ENCODE measurements around the gene PARD3.
"Not testable (repeated sequence)": the region's sequence is repeated elsewhere in the genome, so short reads cannot be mapped to it uniquely, and the experiment has no call there.

The PARD3 gene

DNA sequence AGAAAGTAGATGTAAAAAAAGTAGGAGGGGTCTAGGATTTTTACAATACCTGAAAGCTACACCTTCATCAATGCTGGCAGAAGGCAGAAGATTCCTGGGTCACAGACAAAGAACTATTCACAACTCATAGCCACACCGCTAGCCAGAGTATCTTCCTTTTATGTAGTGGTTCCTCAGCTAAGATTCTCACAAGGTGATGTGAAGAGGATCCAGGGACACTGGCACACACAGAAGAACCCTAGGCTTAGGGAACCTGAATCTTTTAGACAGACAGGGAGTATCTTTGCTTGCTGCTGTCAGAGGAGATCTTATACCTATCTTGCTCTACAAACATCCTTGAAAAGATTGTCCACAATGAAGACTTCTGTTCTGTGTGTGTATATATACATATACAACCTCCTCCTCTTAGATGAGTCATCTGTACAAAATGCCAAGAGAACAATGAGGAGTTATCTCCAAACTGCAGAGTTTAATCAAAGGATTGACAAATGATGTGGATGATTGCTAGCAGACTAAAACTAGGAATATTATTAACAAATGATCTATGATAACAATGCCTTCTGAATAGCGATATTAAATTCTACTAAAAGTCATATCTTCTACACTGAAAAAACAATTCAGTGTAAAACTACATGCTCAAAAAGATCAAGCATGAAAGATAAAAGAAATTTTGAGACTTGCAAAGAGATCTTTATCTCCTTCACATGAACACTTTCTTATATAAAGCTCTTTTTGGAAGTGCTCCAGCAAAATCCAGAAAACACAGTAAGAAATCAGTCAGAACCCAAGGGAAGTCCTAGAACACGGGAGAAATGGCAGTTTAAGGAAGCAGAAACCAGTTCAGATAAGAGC lies 409.3 kb downstream of the PARD3 start:
- DNase-seq = no peak

DNA sequence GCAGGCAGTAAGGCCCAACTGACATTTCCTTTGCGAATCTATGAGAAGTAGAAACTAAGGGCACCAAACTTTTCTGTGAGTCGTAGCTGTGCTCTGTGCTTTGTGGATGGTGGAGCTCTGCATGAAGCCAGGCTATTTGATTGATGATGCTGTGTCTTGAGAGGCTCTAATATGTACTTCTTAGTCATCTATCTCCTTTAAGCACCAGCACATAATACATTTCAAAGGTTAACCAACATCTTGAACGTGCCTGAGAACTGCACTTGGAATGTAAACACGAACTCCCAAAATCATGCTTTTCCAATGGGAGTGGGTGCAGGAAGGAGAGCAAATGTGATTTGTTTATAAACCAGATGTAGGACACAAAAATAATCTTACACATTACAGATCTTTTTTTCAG lies 411.6 kb downstream of the PARD3 start:
- no peak for DNase-seq

DNA sequence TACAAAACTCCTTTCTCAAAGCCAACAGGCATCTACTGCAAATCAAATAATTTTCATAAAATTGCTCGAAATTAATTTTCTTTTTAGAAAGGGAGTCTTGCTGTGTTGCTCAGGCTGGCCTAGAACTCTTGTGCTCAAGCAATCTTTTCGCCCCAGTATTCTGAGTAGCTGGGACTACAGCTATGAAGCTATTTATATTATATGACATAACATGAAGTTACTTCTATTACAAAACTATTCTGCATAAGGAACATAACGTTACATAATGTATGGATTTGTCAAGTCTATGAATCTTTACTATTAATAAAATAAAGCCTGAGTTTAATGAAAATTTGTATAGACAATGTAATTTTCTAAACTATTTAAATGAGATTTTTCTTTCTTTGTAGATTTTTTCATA lies 415.0 kb downstream of the PARD3 start:
- DNase-seq = no peak

DNA sequence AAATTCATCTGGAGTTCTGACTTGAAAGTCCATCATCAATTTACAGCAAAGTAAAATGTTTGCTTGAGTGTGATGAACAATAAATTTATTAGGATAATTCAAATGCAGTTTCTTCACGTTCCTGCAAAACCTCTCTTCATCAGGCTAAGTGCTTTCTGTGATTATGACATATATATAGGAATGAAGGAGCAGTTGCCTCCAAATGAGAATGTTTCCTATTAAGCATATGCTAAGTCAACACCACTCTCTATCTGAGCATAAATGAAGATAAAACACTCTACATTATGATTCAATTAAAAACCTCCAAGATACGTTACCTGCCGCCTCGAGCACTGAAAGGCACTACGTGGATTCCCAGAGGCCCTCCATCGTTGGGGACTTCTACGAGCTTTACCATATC lies 416.1 kb downstream of the PARD3 start:
- no peak for DNase-seq

DNA sequence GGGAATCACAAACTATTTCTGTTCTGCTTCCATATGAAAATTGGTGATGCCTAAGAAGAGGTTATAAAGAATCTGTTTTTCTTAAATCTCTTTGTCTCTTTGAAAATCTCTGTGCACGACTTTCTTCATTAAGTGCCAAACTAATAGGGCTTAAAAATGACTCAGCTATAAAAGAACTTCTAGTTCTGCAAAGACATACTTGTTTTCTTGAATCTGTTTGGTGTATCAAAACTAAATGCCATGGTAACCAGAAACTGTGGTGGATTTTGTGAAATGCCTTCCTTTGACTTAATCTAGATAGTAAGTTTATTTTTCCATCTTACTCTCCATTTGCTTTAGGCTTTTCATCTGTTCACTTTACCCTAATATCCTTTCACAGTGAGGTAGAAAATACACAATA lies 417.8 kb downstream of the PARD3 start:
- no peak for DNase-seq

DNA sequence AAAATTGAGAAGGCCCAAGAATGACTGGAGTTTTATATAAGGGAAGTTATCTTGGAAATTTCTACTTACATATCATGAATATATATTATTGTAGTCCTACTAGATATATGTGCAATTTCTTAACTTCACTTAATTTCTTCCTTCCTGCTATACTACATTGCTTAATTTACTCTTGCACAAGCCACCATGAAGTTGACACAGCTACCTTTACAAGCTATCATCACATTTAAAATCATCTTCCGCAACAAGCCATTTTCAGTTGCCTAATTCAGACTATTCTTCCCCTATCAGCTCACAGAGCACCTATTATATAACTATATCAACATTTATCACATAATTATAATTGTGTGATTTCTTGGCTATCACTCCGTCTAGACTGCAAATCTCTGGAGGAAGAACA lies 418.4 kb downstream of the PARD3 start:
- DNase-seq = peak; percentile 8

DNA sequence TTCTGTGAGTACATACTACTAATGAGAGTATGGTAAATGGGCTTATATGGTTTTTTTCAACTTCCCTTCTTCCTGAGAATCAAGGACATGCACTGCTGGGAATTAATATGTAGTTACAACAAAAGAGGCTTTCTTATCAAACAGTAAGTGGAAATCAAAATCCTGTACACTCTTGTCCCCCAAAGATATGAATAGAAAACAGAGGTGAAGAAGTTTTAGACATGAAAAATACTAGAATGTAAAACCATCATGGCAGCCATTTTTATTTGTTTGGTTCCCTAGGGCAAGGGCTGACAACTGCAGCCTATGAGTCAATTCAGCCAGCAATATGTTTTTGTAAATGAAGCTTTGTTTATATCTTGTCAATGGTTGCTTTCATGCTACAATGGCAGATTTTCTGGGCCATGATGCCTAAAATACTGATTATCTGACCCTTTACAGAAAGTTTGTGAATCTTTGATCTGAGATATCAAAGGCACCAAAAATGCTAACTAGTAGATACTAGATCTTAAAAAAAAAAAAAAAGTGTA lies 422.4 kb downstream of the PARD3 start:
- no peak for DNase-seq

DNA sequence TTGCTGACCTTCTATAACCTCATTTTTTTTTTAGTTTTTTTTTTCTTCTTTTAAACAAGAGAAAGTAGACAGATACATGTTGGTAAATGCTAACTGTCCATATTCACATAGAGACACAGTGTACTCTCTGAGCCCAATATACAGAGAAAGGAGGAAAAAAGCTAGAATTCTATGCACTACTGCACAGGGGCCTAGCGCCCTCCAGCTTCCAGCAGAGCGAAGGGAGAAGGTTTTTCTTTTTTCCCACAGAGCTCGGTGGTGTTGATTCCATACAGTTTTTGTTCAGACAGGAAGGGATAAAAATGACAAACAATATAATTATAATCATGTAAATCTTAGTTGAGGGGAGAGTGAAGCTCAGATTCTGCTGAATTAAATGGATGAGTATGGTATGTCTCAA lies 423.9 kb downstream of the PARD3 start:
- DNase-seq = not testable (repeated sequence)

DNA sequence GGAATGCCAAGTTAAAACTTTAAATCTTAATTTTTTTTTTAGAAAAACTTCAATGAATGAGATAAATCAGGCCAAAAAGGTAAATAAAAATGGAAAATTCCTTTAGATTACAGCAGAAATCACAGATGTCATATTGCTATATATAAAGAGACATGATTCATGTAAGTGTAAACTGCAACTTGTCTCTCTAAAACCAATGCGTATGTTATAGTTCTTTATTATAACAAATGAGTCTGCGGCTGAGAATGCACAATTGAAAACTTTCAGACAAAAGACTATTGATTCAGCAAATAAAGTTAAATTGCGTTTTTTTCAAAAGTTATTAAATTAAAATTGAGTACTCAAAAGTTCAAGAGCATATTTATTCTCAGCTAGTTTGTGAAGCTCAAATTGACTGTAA lies 425.3 kb downstream of the PARD3 start:
- DNase-seq = no peak

DNA sequence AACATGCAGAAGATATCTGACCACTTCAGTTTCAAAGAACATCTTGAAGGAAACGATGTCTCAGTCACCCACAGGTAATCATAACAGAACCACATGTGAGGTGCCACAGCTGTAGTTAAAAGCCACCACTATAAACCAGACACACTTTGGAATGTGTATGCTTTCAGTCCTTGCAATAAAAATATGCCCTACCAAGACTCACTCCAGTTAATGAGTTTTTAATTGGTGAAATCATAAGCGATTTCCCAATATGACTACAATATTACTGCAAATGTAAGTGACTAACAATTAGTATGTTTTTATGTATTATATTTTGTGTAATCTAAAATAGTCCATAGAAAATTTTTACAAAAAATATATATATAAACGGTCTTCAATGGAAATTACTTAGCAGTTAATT lies 428.2 kb downstream of the PARD3 start:
- DNase-seq = no peak

DNA sequence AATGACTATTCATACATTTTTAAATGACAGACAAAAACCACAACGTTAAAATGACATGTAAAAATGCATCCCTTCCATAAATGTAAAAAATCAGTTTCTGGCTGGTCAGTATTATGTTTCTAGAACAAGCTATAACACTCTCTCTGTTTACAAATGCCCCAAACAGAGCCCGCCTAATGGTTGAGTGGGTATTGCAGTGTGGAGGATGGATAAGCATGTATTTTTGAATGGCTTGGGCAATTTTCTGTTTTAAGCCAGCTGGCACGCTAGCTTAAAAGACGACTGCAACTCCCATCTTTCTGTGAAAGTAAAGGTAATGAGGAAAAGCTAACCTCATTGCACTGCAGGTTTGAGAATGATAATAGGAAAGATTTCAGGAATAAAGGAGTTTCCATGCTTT lies 430.7 kb downstream of the PARD3 start:
- no peak for DNase-seq

DNA sequence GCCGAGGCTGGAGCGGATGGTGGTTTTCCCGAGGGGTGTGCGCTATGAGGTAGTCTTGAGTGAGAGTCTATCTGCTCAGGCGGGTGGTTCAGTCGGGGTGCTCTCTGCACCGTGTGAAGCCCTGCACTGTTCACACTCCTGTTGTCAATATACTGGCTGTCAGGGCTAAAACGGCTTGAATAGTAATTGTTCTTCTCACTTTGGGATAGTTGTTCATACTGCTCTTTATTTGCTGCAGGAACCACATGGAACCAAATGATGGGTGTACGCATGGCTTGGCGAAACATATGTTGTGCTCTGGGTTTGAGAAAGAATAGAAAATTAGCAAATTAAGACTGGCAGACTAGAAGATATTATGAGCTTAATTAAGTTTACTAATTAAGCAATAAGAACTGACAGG lies 432.5 kb downstream of the PARD3 start:
- no peak for DNase-seq

DNA sequence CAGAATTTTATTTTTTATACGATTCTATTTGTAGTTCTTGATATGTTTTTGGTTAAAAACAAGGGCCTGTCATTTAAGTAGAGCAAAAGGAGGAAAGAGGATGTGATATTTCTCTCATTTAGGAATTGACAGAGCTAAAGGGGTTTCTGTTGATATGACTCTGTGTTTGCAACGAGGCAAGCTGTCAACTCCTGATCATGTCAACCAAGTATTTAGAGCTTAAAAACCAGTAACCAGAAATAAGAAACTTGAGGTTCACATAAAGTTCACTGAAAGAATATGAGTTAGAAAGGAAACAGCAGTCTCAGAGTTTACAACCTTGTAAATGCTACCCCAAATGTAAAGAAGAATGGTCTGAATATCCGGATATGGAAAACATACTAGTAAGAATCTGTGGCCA lies 434.2 kb downstream of the PARD3 start:
- DNase-seq = no peak

DNA sequence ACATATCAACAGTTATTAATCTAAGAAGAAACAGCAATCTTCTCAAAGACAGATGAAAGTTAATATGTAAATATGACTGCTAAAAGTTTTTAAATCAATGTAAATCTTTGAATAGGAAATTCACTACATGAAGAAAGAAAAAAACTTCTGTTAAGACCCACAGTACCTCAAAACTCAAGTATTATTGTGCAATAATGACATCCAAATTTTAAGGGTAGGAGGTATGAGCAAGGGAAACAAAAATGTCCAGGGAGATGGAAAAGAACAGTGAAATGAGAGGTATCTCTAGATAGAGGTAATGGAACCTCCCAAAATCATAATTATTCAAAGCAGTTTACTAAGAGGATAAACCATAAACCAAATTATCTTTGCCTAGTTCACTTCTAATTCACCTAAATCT lies 436.8 kb downstream of the PARD3 start:
- no peak for DNase-seq

DNA sequence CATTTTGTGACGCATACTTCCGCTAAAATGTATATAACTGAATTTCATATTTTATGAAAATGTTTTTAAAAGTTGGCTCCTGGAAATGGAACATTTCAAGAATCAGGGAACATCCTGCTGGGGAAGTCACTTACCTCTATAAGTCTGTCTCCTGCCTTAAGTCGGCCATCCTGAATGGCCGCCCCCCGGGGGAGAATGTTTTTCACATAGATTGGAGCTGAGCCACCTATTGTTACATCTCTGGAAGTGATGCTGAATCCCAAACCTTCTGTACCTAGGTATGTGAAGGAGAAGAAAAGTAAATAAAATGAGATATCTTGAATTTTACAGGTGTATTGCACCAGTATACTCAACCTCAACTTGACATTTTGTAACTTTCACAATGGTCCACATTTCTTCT lies 437.3 kb downstream of the PARD3 start:
- no peak for DNase-seq

DNA sequence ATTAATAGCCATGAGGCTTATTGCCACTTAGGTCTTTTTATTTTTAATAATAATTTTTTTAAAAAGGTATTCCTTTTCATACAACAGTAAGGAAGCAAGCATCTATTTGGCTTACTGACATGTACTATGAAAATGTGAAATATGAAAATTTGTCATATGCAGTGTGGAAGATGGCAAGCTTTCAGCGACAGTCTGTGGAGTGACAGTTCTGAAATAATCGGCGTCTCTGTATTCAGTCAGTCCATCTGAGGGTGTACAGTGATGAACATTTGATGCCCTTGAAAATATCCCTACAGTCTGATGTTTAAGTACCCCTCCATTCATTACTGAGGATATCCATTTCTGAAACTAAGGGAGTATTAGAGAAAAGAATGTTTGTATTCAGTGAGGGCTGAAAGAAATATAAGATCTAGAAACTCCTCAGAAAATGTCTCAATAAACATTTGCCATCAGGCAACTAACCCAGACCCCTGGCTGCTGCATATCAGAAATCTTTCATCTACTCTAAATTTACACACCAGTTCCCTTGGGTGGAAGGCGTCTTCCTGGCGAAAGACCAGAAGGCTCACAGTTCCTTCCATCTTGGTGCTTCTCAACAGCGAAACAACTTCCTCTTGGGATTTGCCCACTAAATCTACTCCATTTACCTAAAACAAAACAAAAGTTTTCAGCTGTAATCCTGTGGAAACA lies 440.6 kb downstream of the PARD3 start:
- DNase-seq = no peak

DNA sequence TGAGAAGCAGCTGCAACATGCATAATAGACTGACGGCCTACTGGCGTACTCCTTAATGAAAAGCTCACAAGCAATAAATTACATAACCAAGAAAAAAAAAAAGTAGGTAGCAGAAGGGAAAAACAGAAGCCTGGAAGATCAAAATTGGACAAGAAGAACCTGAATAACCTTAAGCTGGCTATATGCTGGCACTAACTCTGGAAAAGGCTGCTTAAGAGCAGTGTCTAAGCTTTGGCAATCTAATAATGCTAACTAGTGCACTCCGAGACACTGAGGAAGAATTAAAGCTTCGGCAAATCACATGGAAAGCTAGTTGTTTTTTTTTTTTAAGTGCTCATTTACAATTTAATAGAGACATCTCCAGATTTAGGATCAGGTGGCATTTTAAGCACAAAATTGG lies 441.9 kb downstream of the PARD3 start:
- no peak for DNase-seq

DNA sequence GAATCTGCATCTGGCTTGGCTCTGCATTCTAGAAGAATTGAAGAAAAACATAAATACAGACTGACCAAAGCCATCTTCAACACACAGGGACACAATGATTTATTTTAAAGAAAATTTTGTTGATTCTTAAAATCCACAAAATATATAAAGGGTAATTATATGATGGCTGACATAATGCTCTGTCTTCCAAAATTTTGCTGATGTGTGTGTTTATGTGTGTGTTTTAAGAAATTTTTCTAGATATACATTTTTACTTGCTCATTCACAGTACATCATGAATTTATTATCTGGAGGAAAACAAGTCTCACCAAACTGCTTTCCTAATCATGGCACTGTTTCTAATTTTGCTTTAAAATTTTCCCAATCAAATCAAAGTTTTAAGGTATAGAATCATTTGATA lies 442.6 kb downstream of the PARD3 start:
- no peak for DNase-seq

DNA sequence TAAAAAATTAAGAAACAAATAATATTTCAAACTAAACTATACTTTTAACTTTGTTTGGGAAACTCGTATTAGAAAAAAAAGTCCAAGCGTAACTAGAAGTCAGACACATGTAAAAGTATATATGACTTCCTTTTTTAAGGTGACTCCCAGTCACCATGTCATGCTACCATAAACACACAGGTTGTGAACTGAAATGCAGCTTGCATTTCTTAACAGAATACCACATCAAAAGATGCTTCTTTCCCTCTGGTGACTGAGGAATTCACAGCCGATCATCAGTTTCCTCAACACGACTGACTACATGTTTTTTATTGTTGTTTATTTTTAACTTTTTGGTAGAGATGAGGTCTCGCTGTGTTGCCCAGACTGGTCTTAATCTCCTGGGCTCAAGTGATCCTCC lies 445.0 kb downstream of the PARD3 start:
- DNase-seq = no peak

DNA sequence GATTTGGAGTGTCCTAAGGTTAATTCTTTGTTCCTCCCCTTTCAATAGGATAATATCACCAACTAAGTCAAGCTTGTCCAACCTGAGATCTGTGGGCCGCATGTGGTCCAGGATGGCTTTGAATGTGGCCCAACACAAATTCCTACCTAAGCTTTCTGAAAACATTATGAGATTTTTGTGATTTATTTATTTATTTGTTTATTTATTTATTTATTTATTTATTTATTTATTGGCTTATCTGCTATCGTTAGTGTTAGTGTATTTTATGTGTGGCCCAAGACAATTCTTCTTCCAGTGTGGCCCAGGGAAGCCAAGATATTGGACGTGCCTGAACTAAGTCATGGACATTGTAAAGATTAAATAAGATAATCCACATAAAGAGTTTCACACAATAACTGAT lies 446.0 kb downstream of the PARD3 start:
- no peak for DNase-seq

DNA sequence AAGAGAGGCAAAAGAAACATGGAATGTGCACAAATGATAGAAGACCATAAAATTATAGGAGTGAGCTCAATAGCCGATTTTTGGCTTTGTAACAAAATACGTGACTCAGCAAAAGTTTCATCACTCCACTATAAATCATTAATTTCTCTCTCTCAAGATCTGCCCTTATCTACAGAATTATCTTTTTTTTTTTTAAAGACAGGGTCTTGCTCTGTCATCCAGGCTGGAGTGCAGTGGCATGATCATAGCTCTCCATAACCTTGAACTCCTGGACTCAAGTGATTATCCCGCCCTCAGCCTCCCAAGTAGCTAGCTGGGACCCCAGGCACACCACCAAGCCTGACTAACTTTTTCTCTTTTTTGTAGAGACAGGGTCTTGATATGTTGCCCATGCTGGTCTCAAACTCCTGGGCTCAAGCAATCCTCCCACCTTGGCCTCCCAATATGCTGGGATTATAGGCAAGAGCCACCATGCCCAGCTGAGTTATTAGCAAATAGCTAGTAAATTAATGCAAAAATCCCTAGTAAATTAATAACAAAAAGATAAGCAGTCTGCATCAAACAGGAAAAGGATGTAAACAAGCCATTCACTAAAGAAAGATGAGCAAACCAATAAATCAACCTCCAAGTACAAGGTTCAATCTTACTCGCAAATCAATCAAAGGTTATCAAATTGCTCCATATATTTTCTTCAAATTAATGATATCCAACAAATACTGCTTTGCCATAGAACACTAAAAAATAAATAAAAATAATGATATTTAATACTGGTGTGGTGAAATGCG lies 450.7 kb downstream of the PARD3 start:
- no peak for DNase-seq

DNA sequence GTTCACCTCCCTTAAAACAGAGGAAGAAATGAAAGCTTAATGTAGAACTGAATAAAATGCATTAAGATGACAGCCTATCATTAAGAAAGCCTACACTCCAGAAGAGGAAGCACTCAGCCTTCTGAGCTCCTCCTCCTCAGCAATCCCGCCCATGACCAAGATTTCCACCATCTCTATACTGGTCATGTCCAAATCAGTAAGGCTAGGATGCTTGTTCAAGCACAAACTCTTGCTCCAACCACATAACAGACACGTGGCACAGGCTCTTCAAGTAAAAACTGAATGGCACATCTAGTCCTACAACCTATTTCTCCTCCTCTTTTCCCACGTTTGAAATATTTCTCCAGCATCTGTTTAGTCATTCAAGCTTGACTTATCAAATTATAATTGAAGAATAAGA lies 454.1 kb downstream of the PARD3 start:
- DNase-seq = no peak

DNA sequence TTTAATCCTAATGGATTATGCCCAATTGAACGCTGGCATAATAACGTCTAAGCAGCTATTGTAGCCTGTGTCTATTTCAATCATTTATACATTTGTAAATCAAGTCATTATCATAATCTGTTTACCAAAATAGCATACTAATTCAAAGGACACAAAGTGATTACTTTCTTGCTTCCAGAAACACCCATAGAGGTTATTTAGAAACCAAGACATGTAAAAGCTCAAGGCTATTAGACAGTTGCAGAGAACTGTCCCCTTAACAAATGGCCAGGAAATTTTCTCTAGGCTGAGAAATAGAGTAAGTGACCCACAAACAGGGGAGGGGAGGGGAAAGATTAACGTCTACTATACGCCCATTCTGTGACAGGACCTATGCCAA lies 455.7 kb downstream of the PARD3 start:
- DNase-seq = no peak

All from suppressor macrophage treated with lipopolysaccharide for 4 hours (primary cell).